GM12892 (cell line): ENCODE data around the gene MRPL17.
"Not testable (repeated sequence)": the region's sequence is repeated elsewhere in the genome, so short reads cannot be mapped to it uniquely, and the experiment has no call there.

Source experiments
- POLR2A ChIP-seq: IDR thresholded peaks from 2 replicates; pipeline ENCODE4 v1.6.1; 2011; ENCODE audit warnings: low read depth, low read length, control low read depth
- POLR2AphosphoS5 ChIP-seq: IDR thresholded peaks from 2 replicates; pipeline ENCODE4 v1.6.1; 2011; ENCODE audit warnings: low read depth, low read length, control low read depth
- TAF1 ChIP-seq: IDR thresholded peaks from 2 replicates; pipeline ENCODE4 v1.6.1; 2011; ENCODE audit warnings: low read depth, mild to moderate bottlenecking, control low read depth, low read length, borderline replicate concordance

GRCh38 chr11:6711552-6711951 is 28.4 kb upstream of the MRPL17 start:
- TF ChIP-seq POLR2A, POLR2AphosphoS5, TAF1: not testable (repeated sequence)
